Karpas-422 (cell line): ENCODE data around the gene CABCOCO1. TPM values are rescaled to one million over a fixed set of nuclear protein-coding genes. Genes with fewer than 3 reads are reported as not detected.
"Not testable (repeated sequence)": the region's sequence is repeated elsewhere in the genome, so short reads cannot be mapped to it uniquely, and the experiment has no call there.

Experiments used
- DNase-seq: peaks from one replicate; pipeline ENCODE4 v3.0.0-alpha.2; 2015
- H2AFZ ChIP-seq: fragments of 200-600 bp; sonication (generic); 2 replicates; pipeline ENCODE4 v1.6.1; 2014; ENCODE audit warnings: antibody characterized with exemption, low read length, mixed read lengths
- H3K27ac ChIP-seq: fragments of 200-600 bp; sonication (generic); 2 replicates; pipeline ENCODE4 v1.5.1; 2014; ENCODE audit warnings: mild to moderate bottlenecking, low read length, moderate library complexity
- H3K27me3 ChIP-seq: fragments of 200-600 bp; sonication (generic); 2 replicates; pipeline ENCODE4 v1.6.1; 2014; ENCODE audit warnings: low read length, mixed read lengths
- H3K36me3 ChIP-seq: fragments of 200-600 bp; sonication (generic); 2 replicates; pipeline ENCODE4 v1.6.1; 2014; ENCODE audit warnings: low read length, mixed read lengths; ENCODE audit not compliant: insufficient read depth
- H3K4me1 ChIP-seq: fragments of 200-600 bp; sonication (generic); 2 replicates; pipeline ENCODE4 v1.6.1; 2014; ENCODE audit warnings: mild to moderate bottlenecking, low read length, mixed read lengths
- H3K4me2 ChIP-seq: fragments of 200-600 bp; sonication (generic); 2 replicates; pipeline ENCODE4 v1.6.1; 2014; ENCODE audit warnings: low read length, low read depth, mild to moderate bottlenecking; ENCODE audit not compliant: poor library complexity, severe bottlenecking
- H3K4me3 ChIP-seq: fragments of 200-600 bp; sonication (generic); 2 replicates; pipeline ENCODE4 v1.5.1; 2014; ENCODE audit warnings: mild to moderate bottlenecking, antibody characterized with exemption, low read length, mixed read lengths
- H3K79me2 ChIP-seq: fragments of 200-600 bp; sonication (generic); 2 replicates; pipeline ENCODE4 v1.6.1; 2014; ENCODE audit warnings: mild to moderate bottlenecking, low read length, mixed read lengths
- H3K9ac ChIP-seq: fragments of 200-600 bp; sonication (generic); 2 replicates; pipeline ENCODE4 v1.6.0; 2014; ENCODE audit warnings: low read length
- H3K9me2 ChIP-seq: fragments of 200-600 bp; sonication (generic), shearing (Covaris generic); replicated peaks from 2 replicates; pipeline ENCODE4 v1.6.0; 2014; ENCODE audit warnings: mild to moderate bottlenecking, low read length, moderate library complexity; ENCODE audit not compliant: insufficient read depth
- H3K9me3 ChIP-seq: fragments of 300-700, 200-600 bp; sonication (generic); 2 replicates; pipeline ENCODE4 v1.6.1; 2014; ENCODE audit warnings: low read length, mixed read lengths
- H4K20me1 ChIP-seq: fragments of 200-600 bp; sonication (generic); 2 replicates; pipeline ENCODE4 v1.6.1; 2014; ENCODE audit warnings: mild to moderate bottlenecking, antibody characterized with exemption, low read length, low read depth; ENCODE audit not compliant: insufficient read depth
- total RNA-seq: library from RNA; depleted of rRNA; stranded (reverse); fragments of >200 nt; shearing (Covaris generic); gene quantifications from 2 replicates; pipeline ENCODE4 v1.2.3, GENCODE V29; 2014; ENCODE audit warnings: low replicate concordance

CABCOCO1 gene
- total RNA-seq, 1 experiment from 2014 or later: not detected

DNA sequence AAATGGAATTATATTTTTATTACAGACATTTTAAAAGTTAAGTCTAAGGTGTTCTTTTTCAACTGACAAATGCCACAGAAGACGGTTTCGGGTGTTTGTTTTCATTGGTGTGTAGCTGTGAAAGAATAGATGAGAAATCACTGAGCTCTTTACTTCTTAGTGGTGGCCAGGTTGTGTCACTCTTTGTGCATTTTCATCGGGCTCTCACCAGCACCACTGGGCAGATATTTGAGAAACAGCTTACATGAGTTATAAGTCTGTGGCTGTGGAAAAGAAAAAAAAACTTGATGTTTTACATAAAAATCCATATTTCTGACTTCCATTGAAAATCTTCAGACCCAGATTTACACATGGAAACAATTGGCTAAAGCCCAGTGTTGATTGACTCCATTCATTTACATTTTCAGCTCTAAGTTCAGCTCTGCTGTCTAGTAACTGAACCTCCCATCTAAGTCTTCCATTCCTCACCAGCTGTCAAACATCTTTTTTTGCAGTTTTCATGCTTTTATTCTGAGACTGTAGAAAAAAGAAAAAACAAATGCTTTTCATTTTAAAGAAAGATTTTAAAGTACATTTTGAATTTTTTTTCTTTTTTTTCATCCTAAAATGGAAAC, 22.3 kb downstream of the CABCOCO1 start:
- no peaks in the 10 kb centered on the region for H3K36me3 ChIP-seq
- H3K4me1 ChIP-seq: no peaks in the 10 kb centered on the region
- no peaks in the 10 kb centered on the region for H3K79me2 ChIP-seq
- no peaks in the 10 kb centered on the region for H3K9me3 ChIP-seq
- H3K27me3 ChIP-seq: no peaks in the 10 kb centered on the region
- H3K27ac ChIP-seq: no peak overlapping the region
- no peaks in the 10 kb centered on the region for H4K20me1 ChIP-seq
- H3K4me2 ChIP-seq: no peak overlapping the region
- H3K4me3 ChIP-seq: no peak overlapping the region
- no peaks in the 10 kb centered on the region for H3K9me2 ChIP-seq
- no peak overlapping the region for H3K9ac ChIP-seq
- H2AFZ ChIP-seq: no peak overlapping the region
- no peak for DNase-seq

DNA sequence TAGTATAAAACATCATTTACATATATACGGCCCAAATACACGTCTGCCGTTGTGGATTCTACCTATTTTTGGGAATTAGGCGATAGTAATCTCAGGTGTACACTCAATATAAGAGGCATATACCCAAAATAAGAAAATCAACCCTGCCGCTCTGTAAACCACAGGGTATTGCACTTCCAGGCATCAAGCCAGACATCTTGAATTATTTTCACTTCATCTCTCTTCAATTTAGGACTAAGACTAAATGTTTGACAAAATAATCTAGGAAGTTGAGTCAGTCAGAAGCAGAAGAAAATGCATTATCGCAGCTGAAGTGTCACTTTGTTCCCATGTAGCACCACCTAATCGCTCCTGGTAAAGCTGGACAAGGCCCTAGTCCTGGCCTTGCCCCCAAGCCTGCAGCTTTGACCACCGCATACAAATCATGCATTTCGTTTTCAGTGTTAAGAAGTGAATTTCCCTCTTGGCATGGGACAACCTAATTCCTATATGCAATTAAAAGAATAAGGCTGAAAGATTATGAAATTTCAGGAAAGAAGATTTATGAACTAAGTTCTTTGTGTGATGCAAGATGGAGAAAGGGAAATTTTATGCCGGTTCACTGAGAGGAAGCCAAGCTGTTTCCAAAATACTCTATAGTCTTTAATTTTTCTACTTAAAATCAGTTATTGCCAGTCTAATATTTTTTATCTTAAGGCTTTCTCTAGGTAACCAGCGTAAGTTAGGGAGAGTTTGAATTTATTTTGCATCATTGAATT, 26.0 kb downstream of the CABCOCO1 start:
- Histone ChIP-seq H3K9me2 (no peaks in the 10 kb centered on the region), H3K36me3 (no peaks in the 10 kb centered on the region), H3K27me3 (no peaks in the 10 kb centered on the region), H3K4me2 (no peak overlapping the region), H3K79me2 (no peaks in the 10 kb centered on the region), H3K4me3 (no peak overlapping the region), H2AFZ (no peak overlapping the region), H3K9me3 (no peaks in the 10 kb centered on the region), H4K20me1 (no peaks in the 10 kb centered on the region), H3K9ac (no peak overlapping the region), H3K4me1 (no peaks in the 10 kb centered on the region), H3K27ac (no peak overlapping the region)
- no peak for DNase-seq

DNA sequence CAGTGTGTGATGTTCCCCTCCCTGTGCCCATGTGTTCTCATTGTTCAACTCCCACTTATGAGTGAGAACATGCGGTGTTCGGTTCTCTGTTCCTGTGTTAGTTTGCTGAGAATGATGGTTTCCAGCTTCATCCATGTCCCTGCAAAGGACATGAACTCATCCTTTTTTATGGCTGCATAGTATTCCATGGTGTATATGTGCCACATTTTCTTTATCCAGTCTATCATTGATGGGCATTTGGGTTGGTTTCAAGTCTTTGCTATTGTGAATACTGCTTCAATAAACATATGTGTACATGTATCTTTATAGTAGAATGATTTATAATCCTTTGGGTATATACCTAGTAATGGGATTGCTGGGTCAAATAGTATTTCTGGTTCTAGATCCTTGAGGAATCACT, 28.9 kb downstream of the CABCOCO1 start:
- H3K4me2 ChIP-seq, H3K4me1 ChIP-seq, H3K4me3 ChIP-seq, H2AFZ ChIP-seq, H4K20me1 ChIP-seq, H3K9me2 ChIP-seq, H3K27me3 ChIP-seq, DNase-seq, H3K79me2 ChIP-seq, H3K36me3 ChIP-seq, H3K9ac ChIP-seq, H3K9me3 ChIP-seq, H3K27ac ChIP-seq: not testable (repeated sequence)

DNA sequence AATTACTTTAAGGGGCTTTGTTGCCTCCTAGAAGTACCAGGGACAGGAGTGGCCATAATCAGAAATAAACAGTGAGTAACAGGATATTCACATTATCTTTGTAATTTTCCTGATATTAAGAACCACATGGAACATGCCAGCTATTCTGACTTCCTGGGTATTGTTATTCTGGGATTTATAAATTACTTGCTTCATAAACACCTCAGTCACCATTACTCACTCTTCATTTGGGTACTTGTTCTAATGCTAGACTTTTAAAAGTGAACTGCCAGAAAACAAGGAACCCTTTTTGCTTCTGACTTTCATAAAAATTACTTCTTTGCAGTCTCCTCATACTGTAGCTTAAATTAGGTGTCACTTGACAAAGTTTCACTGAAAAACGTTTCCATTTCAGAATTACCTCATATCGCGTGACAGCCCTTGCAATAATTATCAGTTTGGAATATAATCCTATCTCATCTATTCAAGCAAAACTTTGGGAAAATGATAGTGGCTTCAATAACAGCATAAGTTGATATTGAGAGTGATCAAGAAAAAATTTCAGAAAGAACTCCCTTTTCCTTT, 29.8 kb downstream of the CABCOCO1 start:
- Histone ChIP-seq H3K79me2 (no peaks in the 10 kb centered on the region), H4K20me1 (no peaks in the 10 kb centered on the region), H3K36me3 (no peaks in the 10 kb centered on the region), H3K4me2 (no peak overlapping the region), H3K4me1 (no peaks in the 10 kb centered on the region), H3K9me3 (no peaks in the 10 kb centered on the region), H3K27ac (no peak overlapping the region), H2AFZ (no peak overlapping the region), H3K9ac (no peak overlapping the region), H3K9me2 (no peaks in the 10 kb centered on the region), H3K4me3 (no peak overlapping the region), H3K27me3 (no peaks in the 10 kb centered on the region)
- no peak for DNase-seq

DNA sequence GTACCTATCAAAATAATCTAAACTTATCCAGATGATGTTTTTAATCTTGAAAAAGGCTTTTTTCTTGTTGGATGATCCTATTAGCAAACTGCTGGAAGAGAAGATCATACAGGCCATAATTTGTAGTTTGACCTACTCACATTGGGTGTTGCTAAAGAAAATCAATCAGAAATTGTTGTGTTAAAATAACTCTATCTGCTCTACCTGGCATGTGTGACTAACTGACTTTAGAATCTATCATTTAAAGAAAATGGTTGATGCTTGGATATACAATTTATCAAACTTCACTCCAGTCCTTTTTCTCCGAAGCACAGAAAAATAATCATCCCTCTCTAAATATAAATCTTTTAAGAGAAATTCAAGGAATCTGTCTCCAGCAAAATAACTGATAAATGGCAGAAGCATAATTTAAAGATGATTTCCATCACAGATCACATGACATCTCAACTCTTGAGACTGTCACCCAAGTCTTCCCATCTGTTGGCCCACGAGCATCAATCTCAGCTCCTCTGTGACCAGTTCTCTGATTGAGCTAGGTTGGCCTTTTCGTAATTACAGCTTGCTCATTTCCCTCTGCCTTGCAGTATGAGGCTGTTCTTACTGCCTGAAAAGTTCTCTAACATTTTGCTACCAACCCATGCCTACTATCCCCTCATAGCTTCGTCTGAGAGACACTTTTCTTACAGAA, 36.4 kb downstream of the CABCOCO1 start:
- no peaks in the 10 kb centered on the region for H3K4me1 ChIP-seq
- no peaks in the 10 kb centered on the region for H3K9me3 ChIP-seq
- no peaks in the 10 kb centered on the region for H3K79me2 ChIP-seq
- DNase-seq: no peak
- no peaks in the 10 kb centered on the region for H3K9me2 ChIP-seq
- no peaks in the 10 kb centered on the region for H3K27me3 ChIP-seq
- no peaks in the 10 kb centered on the region for H3K36me3 ChIP-seq
- H3K9ac ChIP-seq: no peak overlapping the region
- no peak overlapping the region for H3K4me2 ChIP-seq
- no peak overlapping the region for H2AFZ ChIP-seq
- no peak overlapping the region for H3K4me3 ChIP-seq
- no peak overlapping the region for H3K27ac ChIP-seq
- no peaks in the 10 kb centered on the region for H4K20me1 ChIP-seq

DNA sequence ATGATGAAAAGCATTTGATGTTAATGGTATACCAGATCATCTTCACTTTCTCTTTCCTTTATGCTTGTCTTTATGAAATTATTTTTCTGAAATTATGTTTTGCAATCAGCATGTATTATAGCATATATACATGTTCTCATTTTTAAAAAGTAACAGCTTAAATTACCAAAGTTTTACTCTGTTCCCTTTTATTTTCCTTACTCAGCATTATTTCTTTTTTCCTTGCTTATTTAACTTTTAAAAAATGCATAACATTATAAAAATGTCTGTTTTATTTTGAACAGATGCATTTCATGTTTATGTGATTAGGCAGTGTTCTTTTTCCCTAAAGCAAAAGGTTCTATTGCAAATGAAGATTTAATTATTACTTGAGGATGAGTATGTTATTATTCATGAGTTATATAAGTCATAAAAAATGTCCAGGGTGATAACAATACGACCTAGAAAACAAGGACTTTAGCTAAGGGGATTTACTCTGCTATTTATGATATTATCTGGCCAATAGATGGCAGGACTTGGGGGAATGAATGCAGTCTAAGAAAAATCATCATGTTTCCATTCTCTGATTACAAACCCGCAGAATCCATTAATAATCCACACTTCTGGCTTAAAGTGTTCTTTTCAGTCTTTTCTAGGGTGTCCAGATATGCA, 38.5 kb downstream of the CABCOCO1 start:
- H4K20me1 ChIP-seq: no peaks in the 10 kb centered on the region
- H3K9me2 ChIP-seq: no peaks in the 10 kb centered on the region
- no peak for DNase-seq
- no peaks in the 10 kb centered on the region for H3K4me1 ChIP-seq
- no peaks in the 10 kb centered on the region for H3K27me3 ChIP-seq
- H3K36me3 ChIP-seq: no peaks in the 10 kb centered on the region
- H3K4me2 ChIP-seq: no peak overlapping the region
- no peak overlapping the region for H3K9ac ChIP-seq
- H3K9me3 ChIP-seq: no peaks in the 10 kb centered on the region
- H3K27ac ChIP-seq: no peak overlapping the region
- H2AFZ ChIP-seq: no peak overlapping the region
- H3K79me2 ChIP-seq: no peaks in the 10 kb centered on the region
- H3K4me3 ChIP-seq: no peak overlapping the region

DNA sequence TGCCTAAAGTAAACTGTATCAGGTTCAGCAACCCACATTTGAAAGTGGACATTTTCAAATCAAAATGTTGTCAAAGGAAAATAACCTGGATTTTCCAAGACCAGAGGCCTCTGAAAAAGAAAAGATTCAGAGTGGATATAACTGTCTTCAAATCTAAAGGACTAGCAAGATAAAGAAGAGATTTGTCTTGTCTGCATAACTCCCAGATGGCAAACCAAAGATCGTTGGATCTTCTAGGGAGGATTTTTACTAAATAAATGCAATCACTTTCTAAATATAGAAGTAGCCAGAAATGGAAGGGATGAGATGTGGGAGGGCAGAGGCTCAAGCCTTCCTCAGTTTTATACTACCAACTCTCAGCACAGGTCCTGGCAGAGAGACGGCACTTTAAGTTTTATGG, 39.0 kb downstream of the CABCOCO1 start:
- Histone ChIP-seq H3K4me3 (no peak overlapping the region), H3K27me3 (no peaks in the 10 kb centered on the region), H3K4me1 (no peaks in the 10 kb centered on the region), H3K9me3 (no peaks in the 10 kb centered on the region), H2AFZ (no peak overlapping the region), H4K20me1 (no peaks in the 10 kb centered on the region), H3K9me2 (no peaks in the 10 kb centered on the region), H3K4me2 (no peak overlapping the region), H3K9ac (no peak overlapping the region), H3K79me2 (no peaks in the 10 kb centered on the region), H3K27ac (no peak overlapping the region), H3K36me3 (no peaks in the 10 kb centered on the region)
- DNase-seq: no peak

DNA sequence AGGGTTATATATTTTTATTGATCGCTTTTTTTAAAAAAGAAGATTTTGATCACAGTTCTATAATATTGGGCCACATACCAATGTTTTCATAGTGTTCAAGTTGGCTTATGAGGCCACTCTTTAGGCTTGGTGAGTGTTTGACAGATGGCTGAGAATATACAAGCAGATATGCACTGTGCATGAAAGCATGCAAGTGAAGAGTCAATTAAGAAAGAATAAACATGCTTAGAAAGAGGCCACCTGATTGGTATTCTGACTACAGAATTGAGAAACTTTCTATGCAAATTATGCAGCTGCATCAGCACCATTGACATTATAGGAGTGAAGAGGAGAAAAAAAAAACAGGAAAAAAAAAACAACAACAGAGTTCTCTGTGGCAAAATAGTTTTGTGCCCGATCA, 39.9 kb downstream of the CABCOCO1 start:
- Histone ChIP-seq H3K9me3 (no peaks in the 10 kb centered on the region), H3K36me3 (no peaks in the 10 kb centered on the region), H3K27me3 (no peaks in the 10 kb centered on the region), H3K27ac (no peak overlapping the region), H3K9me2 (no peaks in the 10 kb centered on the region), H3K4me2 (no peak overlapping the region), H3K79me2 (no peaks in the 10 kb centered on the region), H3K4me1 (no peaks in the 10 kb centered on the region), H2AFZ (no peak overlapping the region), H4K20me1 (no peaks in the 10 kb centered on the region), H3K4me3 (no peak overlapping the region), H3K9ac (no peak overlapping the region)
- DNase-seq: no peak
